ENCODE results near the gene RPRD1B. TPM values are rescaled to one million over a fixed set of nuclear protein-coding genes. Genes with fewer than 3 reads are reported as not detected.

Gene RPRD1B
- total RNA-seq, 1 experiment from 2014 or later: 22.9 TPM

DNA sequence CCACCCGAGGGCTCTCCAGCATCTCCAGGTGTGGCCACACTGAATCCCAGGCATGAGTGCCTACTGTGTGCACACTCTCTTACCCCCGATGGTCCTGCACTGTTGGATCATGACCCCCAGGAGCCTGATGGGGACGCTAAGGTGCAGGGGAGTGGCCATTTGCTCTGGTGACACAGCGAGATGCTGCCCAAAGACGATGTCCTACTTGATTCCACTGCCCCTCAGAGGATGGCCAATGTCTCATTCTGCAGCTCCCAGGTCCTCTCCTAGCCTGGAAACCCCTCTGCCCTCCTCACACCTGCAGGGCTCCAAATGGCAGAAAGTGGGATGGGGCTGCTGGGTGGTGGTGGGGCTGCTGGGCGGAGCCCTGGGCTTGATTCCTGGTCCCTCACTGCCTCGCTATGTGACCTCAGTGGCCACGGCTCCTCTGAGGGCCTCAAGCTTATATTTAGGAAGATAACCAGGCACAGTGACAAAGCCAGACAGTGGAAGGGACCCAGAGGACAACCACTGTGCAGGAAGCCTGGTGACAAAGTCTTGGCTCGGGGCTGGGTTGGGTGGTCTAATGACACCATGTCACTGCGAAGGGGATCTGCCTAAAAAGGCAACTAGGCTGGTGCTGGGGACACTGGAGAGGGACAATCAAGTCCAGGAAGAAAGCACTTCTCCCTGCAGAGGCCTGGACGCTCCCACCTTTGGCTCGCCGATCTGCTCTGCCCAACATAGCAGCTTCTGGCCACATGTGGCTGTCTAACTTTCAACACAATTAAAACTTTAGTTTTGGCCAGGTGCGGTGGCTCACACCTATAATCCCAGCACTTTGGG lies 103.1 kb downstream of the RPRD1B start:
- DNase-seq (ENCODE audit: low read depth): no peak
- in situ Hi-C loops (cut with HindIII; ENCODE audit: low pct_unique_long_range_greater_than_20kb, low sequenced_read_pairs): no loop called here

DNA sequence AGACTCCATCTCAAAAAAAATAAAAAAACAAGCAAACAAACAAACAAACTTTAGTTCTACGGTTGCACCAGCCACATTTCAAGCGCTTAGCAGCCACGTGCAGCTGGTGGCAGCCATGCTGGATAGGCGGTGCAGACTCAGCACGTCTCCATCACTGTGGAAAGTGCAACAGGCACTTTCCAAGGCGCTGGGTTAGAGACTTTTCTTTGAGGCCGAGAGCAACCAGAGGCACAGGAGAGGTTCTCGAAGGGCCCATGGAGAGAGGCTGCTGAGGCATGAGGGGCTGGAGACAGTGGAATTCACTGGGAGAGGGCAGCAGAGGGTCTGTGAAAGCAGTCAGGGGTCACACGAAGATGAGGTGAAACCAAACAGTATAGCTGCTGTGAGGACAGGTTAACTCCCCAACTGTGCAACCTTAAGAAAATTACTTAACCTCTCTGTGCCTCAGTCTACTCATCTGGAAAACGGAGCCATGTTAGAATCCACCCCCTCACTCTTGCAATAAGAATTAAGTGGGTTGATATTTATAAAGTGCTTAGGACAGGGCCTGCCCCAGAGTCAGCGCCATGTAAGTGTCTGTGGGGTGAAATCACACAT lies 104.0 kb downstream of the RPRD1B start:
- DNase-seq (ENCODE audit: low read depth): no peak
- in situ Hi-C loops (cut with HindIII; ENCODE audit: low pct_unique_long_range_greater_than_20kb, low sequenced_read_pairs): no loop called here

GRCh38 chr20:38138086-38138778 lies 104.7 kb downstream of the RPRD1B start:
- DNase-seq (ENCODE audit: low read depth): no peak
- in situ Hi-C loops (cut with HindIII; ENCODE audit: low pct_unique_long_range_greater_than_20kb, low sequenced_read_pairs): no loop called here

DNA sequence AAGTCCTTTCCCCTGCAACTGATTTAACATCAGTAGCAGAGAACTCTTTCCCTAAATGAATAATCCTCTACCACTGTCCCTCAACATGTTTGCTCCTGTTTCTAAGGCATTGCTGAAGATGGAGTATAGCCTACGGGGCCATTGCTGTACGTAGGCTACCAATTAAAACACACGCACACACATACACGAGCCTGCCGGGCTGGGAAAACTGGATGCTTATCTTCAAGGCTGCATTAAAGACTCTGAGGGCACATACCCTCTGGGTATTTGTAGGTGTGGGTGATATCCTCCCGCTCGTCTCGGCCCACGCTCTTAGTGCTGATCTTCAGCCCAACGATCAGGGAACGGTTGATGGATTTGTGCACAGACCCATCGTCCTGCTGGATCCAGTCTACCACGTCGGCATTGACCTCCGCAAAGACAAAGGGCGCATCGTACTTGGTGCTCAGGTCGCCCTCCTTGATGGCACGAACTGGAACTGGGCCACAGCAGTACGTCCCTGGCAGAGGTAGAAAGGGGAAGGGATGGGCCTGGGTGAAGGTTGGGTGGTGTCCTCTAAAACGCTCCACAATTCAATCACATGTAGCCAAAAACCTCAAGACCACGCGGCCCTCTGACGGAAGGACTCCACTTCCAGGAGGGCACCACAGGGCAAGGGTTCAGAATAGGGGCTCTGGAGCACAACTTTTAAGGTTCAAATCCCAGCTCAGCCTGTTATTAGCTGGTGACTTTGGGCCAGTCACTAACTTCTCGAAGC lies 105.8 kb downstream of the RPRD1B start:
- DNase-seq (ENCODE audit: low read depth): no peak
- in situ Hi-C loops (cut with HindIII; ENCODE audit: low pct_unique_long_range_greater_than_20kb, low sequenced_read_pairs): no loop called here

DNA sequence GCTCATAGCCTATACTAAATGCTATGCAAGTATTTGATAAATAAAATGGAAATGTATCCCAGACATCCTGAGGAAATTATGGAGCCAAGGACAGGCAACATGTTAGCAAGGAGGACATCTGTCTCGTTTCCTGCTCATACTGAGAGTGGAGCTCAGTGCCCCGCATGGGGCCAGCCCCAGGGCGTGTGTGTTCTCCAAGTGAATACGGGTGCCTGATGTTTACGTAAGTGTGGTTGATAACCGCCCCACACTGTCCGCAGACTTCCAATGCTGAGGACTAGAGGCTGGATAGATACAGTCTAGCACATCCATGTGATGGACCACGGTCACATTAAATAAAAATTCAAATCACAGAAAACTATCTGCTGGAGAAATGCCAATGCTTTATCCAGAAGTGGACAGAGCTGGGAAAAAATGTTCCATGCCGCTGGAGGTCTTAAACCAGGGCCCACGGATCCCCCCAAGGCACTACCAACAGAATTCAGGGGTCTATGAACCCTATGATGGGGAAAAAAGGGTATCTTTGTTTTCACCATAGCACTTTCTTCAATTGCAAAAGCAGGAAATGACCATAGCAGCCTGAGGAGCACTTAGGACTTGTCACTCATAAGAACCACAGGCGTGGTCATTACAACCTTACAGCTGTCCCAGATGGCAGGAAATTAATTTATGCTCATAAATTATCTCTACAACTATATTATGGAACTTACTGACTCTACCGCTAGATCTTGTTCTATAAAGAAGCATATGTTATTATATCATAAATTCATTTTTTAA lies 106.6 kb downstream of the RPRD1B start:
- in situ Hi-C loops (cut with HindIII; ENCODE audit: low pct_unique_long_range_greater_than_20kb, low sequenced_read_pairs): no loop called here
- DNase-seq (ENCODE audit: low read depth): no peak

GRCh38 chr20:38141204-38141888 lies 107.8 kb downstream of the RPRD1B start:
- DNase-seq (ENCODE audit: low read depth): no peak
- in situ Hi-C loops (cut with HindIII; ENCODE audit: low pct_unique_long_range_greater_than_20kb, low sequenced_read_pairs): no loop called here

Other genes starting within 250 kb of the RPRD1B start
- not detected in 2 replicates for gene VSTM2L, start 130.6 kb upstream of the RPRD1B start, total RNA-seq (2014; rRNA removed; shearing (Covaris generic); ENCODE audit: low replicate concordance)
- gene TTI1, start 290 bp upstream of the RPRD1B start, total RNA-seq (2014; rRNA removed; shearing (Covaris generic); ENCODE audit: low replicate concordance): 28.5 and 29.5 TPM in 2 replicates
- 144 and 178 TPM in 2 replicates for gene TGM2, start 131.5 kb downstream of the RPRD1B start, total RNA-seq (2014; rRNA removed; shearing (Covaris generic); ENCODE audit: low replicate concordance)
- gene KIAA1755, start 227.0 kb downstream of the RPRD1B start, total RNA-seq (2014; rRNA removed; shearing (Covaris generic); ENCODE audit: low replicate concordance): 0.20 TPM in 1 of 2 replicates, not detected in the other

Measured in Caki2 (cell line).